HepG2 (cell line): ENCODE results near the gene PDIA6. TPM values are rescaled to one million over a fixed set of nuclear protein-coding genes. Genes with fewer than 3 reads are reported as not detected.

ENCODE experiments used
- ARID5B ChIP-seq: IDR thresholded peaks from 2 replicates; pipeline ENCODE4 v1.4.0; 2020; ENCODE audit warnings: mild to moderate bottlenecking, missing genetic modification reagents
- KLF15 ChIP-seq: sonication (generic); formaldehyde crosslinking; IDR thresholded peaks from 2 replicates; pipeline ENCODE4 v1.8.1; 2023; ENCODE audit warnings: borderline replicate concordance, mild to moderate bottlenecking, inconsistent platforms, missing genetic modification reagents, mixed read lengths
- NR0B2 ChIP-seq: sonication (generic); formaldehyde crosslinking; IDR thresholded peaks from 2 replicates; pipeline ENCODE4 v1.4.0; 2020; ENCODE audit warnings: mild to moderate bottlenecking, missing genetic modification reagents
- ZFP36L1 ChIP-seq: sonication (generic); formaldehyde crosslinking; IDR thresholded peaks from 2 replicates; pipeline ENCODE4 v1.8.0; 2022; ENCODE audit warnings: mild to moderate bottlenecking, missing genetic modification reagents, moderate library complexity
- ZFX ChIP-seq: sonication (generic); formaldehyde crosslinking; IDR thresholded peaks from 2 replicates; pipeline ENCODE4 v1.4.0; 2020; ENCODE audit warnings: mild to moderate bottlenecking, low read depth, missing genetic modification reagents, moderate library complexity
- ZNF496 ChIP-seq: sonication (generic); formaldehyde crosslinking; IDR thresholded peaks from 2 replicates; pipeline ENCODE4 v1.8.1; 2023; ENCODE audit warnings: mild to moderate bottlenecking, moderate library complexity, missing genetic modification reagents; ENCODE audit not compliant: insufficient replicate concordance
- polyA plus RNA-seq, 8 experiments: library from polyadenylated mRNA; depleted of rRNA in 3 of 8; stranded (reverse) in 7 of 8; unstranded in 1 of 8; fragments of >200 nt; fragmentation: Illumina TruSeq in 4 of 8; extraction: Trizol in 4 of 8; gene quantifications; 2 replicates each; pipeline versions ENCODE4 v1.2.1 to v1.2.3, GENCODE V29; 2011 to 2016; ENCODE audit warnings: low read depth in 4 of 8, missing spikeins in 1 of 8, mixed read lengths in 1 of 8; ENCODE audit not compliant: insufficient read depth in 1 of 8
- total RNA-seq, 5 experiments: library from RNA; depleted of rRNA; stranded (reverse); fragments of >200 nt; fragmentation: Illumina TruSeq; extraction: Trizol; gene quantifications; 2 replicates each; pipeline ENCODE4 v1.2.3, GENCODE V29; 2016; ENCODE audit warnings: low read depth in 1 of 5
- TF ChIP-seq, protein P1 (sequence below): sonication (generic); formaldehyde crosslinking; IDR thresholded peaks from 2 replicates; pipeline ENCODE4 v1.9.0; 2021; ENCODE audit warnings: mild to moderate bottlenecking, missing genetic modification reagents
- TF ChIP-seq, protein P2 (sequence below): sonication (generic); formaldehyde crosslinking; IDR thresholded peaks from 2 replicates; pipeline ENCODE4 v1.4.0; 2020; ENCODE audit warnings: missing genetic modification reagents, borderline replicate concordance

The PDIA6 gene
- total and polyA plus RNA-seq, 2 of the 13 experiments (the other 11 are each of a cell fraction or from before 2014, with no cell fraction given): 586 to 642 TPM

- no peak for TF ChIP-seq ARID5B (CRISPR knock-in tag)
- no peak for TF ChIP-seq ZFP36L1 (CRISPR knock-in tag)
- TF ChIP-seq, protein P1, sequence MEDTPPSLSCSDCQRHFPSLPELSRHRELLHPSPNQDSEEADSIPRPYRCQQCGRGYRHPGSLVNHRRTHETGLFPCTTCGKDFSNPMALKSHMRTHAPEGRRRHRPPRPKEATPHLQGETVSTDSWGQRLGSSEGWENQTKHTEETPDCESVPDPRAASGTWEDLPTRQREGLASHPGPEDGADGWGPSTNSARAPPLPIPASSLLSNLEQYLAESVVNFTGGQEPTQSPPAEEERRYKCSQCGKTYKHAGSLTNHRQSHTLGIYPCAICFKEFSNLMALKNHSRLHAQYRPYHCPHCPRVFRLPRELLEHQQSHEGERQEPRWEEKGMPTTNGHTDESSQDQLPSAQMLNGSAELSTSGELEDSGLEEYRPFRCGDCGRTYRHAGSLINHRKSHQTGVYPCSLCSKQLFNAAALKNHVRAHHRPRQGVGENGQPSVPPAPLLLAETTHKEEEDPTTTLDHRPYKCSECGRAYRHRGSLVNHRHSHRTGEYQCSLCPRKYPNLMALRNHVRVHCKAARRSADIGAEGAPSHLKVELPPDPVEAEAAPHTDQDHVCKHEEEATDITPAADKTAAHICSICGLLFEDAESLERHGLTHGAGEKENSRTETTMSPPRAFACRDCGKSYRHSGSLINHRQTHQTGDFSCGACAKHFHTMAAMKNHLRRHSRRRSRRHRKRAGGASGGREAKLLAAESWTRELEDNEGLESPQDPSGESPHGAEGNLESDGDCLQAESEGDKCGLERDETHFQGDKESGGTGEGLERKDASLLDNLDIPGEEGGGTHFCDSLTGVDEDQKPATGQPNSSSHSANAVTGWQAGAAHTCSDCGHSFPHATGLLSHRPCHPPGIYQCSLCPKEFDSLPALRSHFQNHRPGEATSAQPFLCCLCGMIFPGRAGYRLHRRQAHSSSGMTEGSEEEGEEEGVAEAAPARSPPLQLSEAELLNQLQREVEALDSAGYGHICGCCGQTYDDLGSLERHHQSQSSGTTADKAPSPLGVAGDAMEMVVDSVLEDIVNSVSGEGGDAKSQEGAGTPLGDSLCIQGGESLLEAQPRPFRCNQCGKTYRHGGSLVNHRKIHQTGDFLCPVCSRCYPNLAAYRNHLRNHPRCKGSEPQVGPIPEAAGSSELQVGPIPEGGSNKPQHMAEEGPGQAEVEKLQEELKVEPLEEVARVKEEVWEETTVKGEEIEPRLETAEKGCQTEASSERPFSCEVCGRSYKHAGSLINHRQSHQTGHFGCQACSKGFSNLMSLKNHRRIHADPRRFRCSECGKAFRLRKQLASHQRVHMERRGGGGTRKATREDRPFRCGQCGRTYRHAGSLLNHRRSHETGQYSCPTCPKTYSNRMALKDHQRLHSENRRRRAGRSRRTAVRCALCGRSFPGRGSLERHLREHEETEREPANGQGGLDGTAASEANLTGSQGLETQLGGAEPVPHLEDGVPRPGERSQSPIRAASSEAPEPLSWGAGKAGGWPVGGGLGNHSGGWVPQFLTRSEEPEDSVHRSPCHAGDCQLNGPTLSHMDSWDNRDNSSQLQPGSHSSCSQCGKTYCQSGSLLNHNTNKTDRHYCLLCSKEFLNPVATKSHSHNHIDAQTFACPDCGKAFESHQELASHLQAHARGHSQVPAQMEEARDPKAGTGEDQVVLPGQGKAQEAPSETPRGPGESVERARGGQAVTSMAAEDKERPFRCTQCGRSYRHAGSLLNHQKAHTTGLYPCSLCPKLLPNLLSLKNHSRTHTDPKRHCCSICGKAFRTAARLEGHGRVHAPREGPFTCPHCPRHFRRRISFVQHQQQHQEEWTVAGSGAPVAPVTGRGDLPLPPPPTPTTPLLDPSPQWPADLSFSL (CRISPR knock-in tag): no peak
- TF ChIP-seq, protein P2, sequence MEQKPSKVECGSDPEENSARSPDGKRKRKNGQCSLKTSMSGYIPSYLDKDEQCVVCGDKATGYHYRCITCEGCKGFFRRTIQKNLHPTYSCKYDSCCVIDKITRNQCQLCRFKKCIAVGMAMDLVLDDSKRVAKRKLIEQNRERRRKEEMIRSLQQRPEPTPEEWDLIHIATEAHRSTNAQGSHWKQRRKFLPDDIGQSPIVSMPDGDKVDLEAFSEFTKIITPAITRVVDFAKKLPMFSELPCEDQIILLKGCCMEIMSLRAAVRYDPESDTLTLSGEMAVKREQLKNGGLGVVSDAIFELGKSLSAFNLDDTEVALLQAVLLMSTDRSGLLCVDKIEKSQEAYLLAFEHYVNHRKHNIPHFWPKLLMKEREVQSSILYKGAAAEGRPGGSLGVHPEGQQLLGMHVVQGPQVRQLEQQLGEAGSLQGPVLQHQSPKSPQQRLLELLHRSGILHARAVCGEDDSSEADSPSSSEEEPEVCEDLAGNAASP (CRISPR knock-in tag): no peak
- TF ChIP-seq NR0B2 (CRISPR knock-in tag): no peak
- TF ChIP-seq KLF15 (CRISPR knock-in tag): no peak
- TF ChIP-seq ZFX (CRISPR knock-in tag): 0 out of 2 replicates have a peak, but pooled peaks have one; percentile 18
- TF ChIP-seq ZNF496: no peak
Measured at GRCh38 chr2:10774394-10774793, 38.2 kb downstream of the PDIA6 start (continued).
